HEK293 (cell line): ENCODE measurements around the gene SEMA3A.

ENCODE experiments used
- CTCF ChIA-PET: fragments of 350-600 bp; formaldehyde crosslinking; extraction: SDS; loops from one replicate; lab custom pipeline; 2021; ENCODE audit warnings: antibody characterized with exemption; lab: Yijun Ruan, JAX
- POLR2A ChIA-PET: fragments of 300-600 bp; formaldehyde crosslinking; extraction: SDS; loops from one replicate; lab custom pipeline; 2020; ENCODE audit warnings: antibody characterized with exemption, inconsistent platforms; lab: Yijun Ruan, JAX
- H3K27ac ChIP-seq: fragments of 200-500 bp; sonication (Bioruptor generic); 2 replicates; pipeline ENCODE4 v1.5.1; 2014; ENCODE audit warnings: low read depth, low read length, control low read depth, inconsistent platforms; ENCODE audit errors: extremely low read depth
- H3K36me3 ChIP-seq, 2 experiments: fragments of 200-500 bp in 1 of 2; sonication (Bioruptor generic) in 1 of 2; 1 replicate in 1 of 2; 2 replicates in 1 of 2; pipeline ENCODE4 v1.5.1; 2014 to 2017; ENCODE audit warnings: inconsistent platforms in 2 of 2, low read length in 2 of 2; ENCODE audit not compliant: control insufficient read depth in 2 of 2, insufficient read depth in 1 of 2
- H3K4me1 ChIP-seq: fragments of 200-500 bp; sonication (Bioruptor generic); 2 replicates; pipeline ENCODE4 v1.5.1; 2014; ENCODE audit warnings: mild to moderate bottlenecking, low read length, inconsistent platforms; ENCODE audit not compliant: control insufficient read depth, insufficient read depth
- H3K4me3 ChIP-seq: 2 replicates; pipeline ENCODE4 v1.5.1; 2011; ENCODE audit warnings: low read depth, mild to moderate bottlenecking, control low read depth, low read length, moderate library complexity
- H3K9me3 ChIP-seq: fragments of 200-500 bp; sonication (Bioruptor generic); 2 replicates; pipeline ENCODE4 v1.5.1; 2014; ENCODE audit warnings: low read depth, low read length, inconsistent platforms; ENCODE audit not compliant: control insufficient read depth, insufficient read depth
- FEZF1 ChIP-seq: fragments of 450-650 bp; formaldehyde crosslinking; IDR thresholded peaks from 2 replicates; pipeline ENCODE4 v1.5.1; 2016; ENCODE audit warnings: missing biosample characterization, missing genetic modification characterization
- KLF10 ChIP-seq: fragments of 450-650 bp; IDR thresholded peaks from 2 replicates; pipeline ENCODE4 v1.5.1; 2018; ENCODE audit warnings: missing biosample characterization, mild to moderate bottlenecking, missing genetic modification characterization
- KLF17 ChIP-seq: fragments of 450-650 bp; formaldehyde crosslinking; IDR thresholded peaks from 2 replicates; pipeline ENCODE4 v1.5.1; 2016; ENCODE audit warnings: missing biosample characterization, missing genetic modification characterization
- MYNN ChIP-seq: fragments of 450-650 bp; formaldehyde crosslinking; IDR thresholded peaks from 2 replicates; pipeline ENCODE4 v1.5.1; 2016; ENCODE audit warnings: missing biosample characterization, missing genetic modification characterization, borderline replicate concordance
- PRDM4 ChIP-seq: fragments of 450-650 bp; formaldehyde crosslinking; IDR thresholded peaks from 2 replicates; pipeline ENCODE4 v1.5.1; 2017; ENCODE audit warnings: missing biosample characterization, missing genetic modification characterization
- REPIN1 ChIP-seq: fragments of 450-650 bp; formaldehyde crosslinking; IDR thresholded peaks from 2 replicates; pipeline ENCODE4 v1.5.1; 2017; ENCODE audit warnings: missing biosample characterization, missing genetic modification characterization, low read depth
- YY2 ChIP-seq: fragments of 450-650 bp; formaldehyde crosslinking; IDR thresholded peaks from 2 replicates; pipeline ENCODE4 v1.5.1; 2016; ENCODE audit warnings: missing biosample characterization, missing genetic modification characterization
- ZBTB21 ChIP-seq: fragments of 450-650 bp; formaldehyde crosslinking; IDR thresholded peaks from 2 replicates; pipeline ENCODE4 v1.5.1; 2017; ENCODE audit warnings: missing biosample characterization, missing genetic modification characterization
- ZFP37 ChIP-seq: fragments of 450-650 bp; formaldehyde crosslinking; IDR thresholded peaks from 2 replicates; pipeline ENCODE4 v1.5.1; 2016; ENCODE audit warnings: missing biosample characterization, missing genetic modification characterization
- ZIC2 ChIP-seq: fragments of 450-650 bp; formaldehyde crosslinking; IDR thresholded peaks from 2 replicates; pipeline ENCODE4 v1.5.1; 2016; ENCODE audit warnings: missing biosample characterization, missing genetic modification characterization
- ZNF133 ChIP-seq: fragments of 450-650 bp; formaldehyde crosslinking; IDR thresholded peaks from 2 replicates; pipeline ENCODE4 v1.5.1; 2016; ENCODE audit warnings: missing biosample characterization, missing genetic modification characterization
- ZNF146 ChIP-seq: fragments of 450-650 bp; formaldehyde crosslinking; IDR thresholded peaks from 2 replicates; pipeline ENCODE4 v1.5.1; 2016; ENCODE audit warnings: missing biosample characterization, missing genetic modification characterization
- ZNF175 ChIP-seq: fragments of 450-650 bp; formaldehyde crosslinking; IDR thresholded peaks from 2 replicates; pipeline ENCODE4 v1.5.1; 2016; ENCODE audit warnings: missing biosample characterization, missing genetic modification characterization
- ZNF19 ChIP-seq: fragments of 450-650 bp; formaldehyde crosslinking; IDR thresholded peaks from 2 replicates; pipeline ENCODE4; 2016; ENCODE audit warnings: missing biosample characterization, missing genetic modification characterization, low read depth
- ZNF223 ChIP-seq: fragments of 450-650 bp; formaldehyde crosslinking; IDR thresholded peaks from 2 replicates; pipeline ENCODE4 v1.5.1; 2016; ENCODE audit warnings: missing biosample characterization, missing genetic modification characterization
- ZNF266 ChIP-seq: fragments of 450-650 bp; formaldehyde crosslinking; IDR thresholded peaks from 2 replicates; pipeline ENCODE4 v1.5.1; 2016; ENCODE audit warnings: missing biosample characterization, missing genetic modification characterization, low read depth
- ZNF302 ChIP-seq: fragments of 450-650 bp; formaldehyde crosslinking; IDR thresholded peaks from 2 replicates; pipeline ENCODE4 v1.5.1; 2016; ENCODE audit warnings: missing biosample characterization, missing genetic modification characterization, low read depth
- ZNF350 ChIP-seq: fragments of 450-650 bp; formaldehyde crosslinking; IDR thresholded peaks from 2 replicates; pipeline ENCODE4 v1.5.0; 2017; ENCODE audit warnings: missing biosample characterization, mild to moderate bottlenecking, missing genetic modification characterization
- ZNF391 ChIP-seq: fragments of 450-650 bp; formaldehyde crosslinking; IDR thresholded peaks from 2 replicates; pipeline ENCODE4 v1.5.1; 2016; ENCODE audit warnings: low read depth, missing biosample characterization, missing genetic modification characterization, borderline replicate concordance
- ZNF433 ChIP-seq: fragments of 450-650 bp; formaldehyde crosslinking; IDR thresholded peaks from 2 replicates; pipeline ENCODE4 v1.5.1; 2016; ENCODE audit warnings: missing biosample characterization, missing genetic modification characterization, low read depth
- ZNF449 ChIP-seq: fragments of 450-650 bp; formaldehyde crosslinking; IDR thresholded peaks from 2 replicates; pipeline ENCODE4 v1.5.1; 2017; ENCODE audit warnings: missing biosample characterization, mild to moderate bottlenecking, missing genetic modification characterization, moderate library complexity
- ZNF488 ChIP-seq: fragments of 450-650 bp; formaldehyde crosslinking; IDR thresholded peaks from 2 replicates; pipeline ENCODE4 v1.5.1; 2016; ENCODE audit warnings: missing biosample characterization, missing genetic modification characterization
- ZNF544 ChIP-seq: fragments of 450-650 bp; formaldehyde crosslinking; IDR thresholded peaks from 2 replicates; pipeline ENCODE4 v1.5.0; 2017; ENCODE audit warnings: missing biosample characterization, missing genetic modification characterization
- ZNF548 ChIP-seq: fragments of 450-650 bp; formaldehyde crosslinking; IDR thresholded peaks from 2 replicates; pipeline ENCODE4 v1.5.1; 2016; ENCODE audit warnings: missing biosample characterization, missing genetic modification characterization
- ZNF571 ChIP-seq: fragments of 450-650 bp; formaldehyde crosslinking; IDR thresholded peaks from 2 replicates; pipeline ENCODE4 v1.5.0; 2017; ENCODE audit warnings: missing biosample characterization, missing genetic modification characterization
- ZNF624 ChIP-seq: fragments of 450-650 bp; formaldehyde crosslinking; IDR thresholded peaks from 2 replicates; pipeline ENCODE4 v1.5.1; 2017; ENCODE audit warnings: missing biosample characterization, missing genetic modification characterization
- ZNF645 ChIP-seq: fragments of 450-650 bp; formaldehyde crosslinking; IDR thresholded peaks from 2 replicates; pipeline ENCODE4; 2016; ENCODE audit warnings: missing biosample characterization, missing genetic modification characterization
- ZNF654 ChIP-seq: fragments of 450-650 bp; formaldehyde crosslinking; IDR thresholded peaks from 2 replicates; pipeline ENCODE4 v1.5.1; 2016; ENCODE audit warnings: low read depth, missing biosample characterization, missing genetic modification characterization
- ZNF660 ChIP-seq: fragments of 450-650 bp; IDR thresholded peaks from 2 replicates; pipeline ENCODE4 v1.5.1; 2018; ENCODE audit warnings: missing biosample characterization, mild to moderate bottlenecking, missing genetic modification characterization
- ZNF692 ChIP-seq: fragments of 450-650 bp; formaldehyde crosslinking; IDR thresholded peaks from 2 replicates; pipeline ENCODE4 v1.5.1; 2016; ENCODE audit warnings: missing biosample characterization, missing genetic modification characterization

SEMA3A gene

GRCh38 chr7:83957333-83957732 is 237.3 kb downstream of the SEMA3A start:
- no peak for TF ChIP-seq ZNF266 (tag by site-specific recombination)
- TF ChIP-seq YY2: no peak
- no peak for TF ChIP-seq ZNF692 (tag by site-specific recombination)
- TF ChIP-seq ZNF624 (tag by site-specific recombination): no peak
- no peak for TF ChIP-seq ZNF660
- TF ChIP-seq ZNF19: no peak
- no peak for TF ChIP-seq PRDM4 (tag by site-specific recombination)
- no peak for TF ChIP-seq ZNF544
- no peak for TF ChIP-seq ZNF571 (tag by site-specific recombination)
- no peak for TF ChIP-seq KLF17
- TF ChIP-seq ZNF548: no peak
- TF ChIP-seq ZNF449 (tag by site-specific recombination): no peak
- TF ChIP-seq ZNF654 (tag by site-specific recombination): no peak
- no peak for TF ChIP-seq ZNF223 (tag by site-specific recombination)
- no peak for TF ChIP-seq ZNF391
- no peak for TF ChIP-seq ZNF175
- no peak for TF ChIP-seq ZNF433 (tag by site-specific recombination)
- no peak for TF ChIP-seq ZFP37 (tag by site-specific recombination)
- no peak for TF ChIP-seq ZNF133 (tag by site-specific recombination)
- peaks cover 0 to 3% of the 10 kb centered on the region in 2 experiments; a peak in 1 of 3 replicates for H3K36me3 ChIP-seq
- POLR2A ChIA-PET: interaction anchor here (1.0 kb wide), 1 partner anchor 10 kb away, joined by 3 read pairs; no protein-coding TSS in a partner anchor
- no peaks in the 10 kb centered on the region for H3K4me1 ChIP-seq
- no peaks in the 10 kb centered on the region for H3K9me3 ChIP-seq
- CTCF ChIA-PET: interaction anchor here (0.5 to 3.8 kb wide), 4 partner anchors 10 to 1872 kb away, joined by 3 to 25 read pairs (median 6); no protein-coding TSS in a partner anchor
- H3K4me3 ChIP-seq: no peak overlapping the region
- H3K27ac ChIP-seq: no peak overlapping the region

- POLR2A ChIA-PET: no interaction called here
- Histone ChIP-seq H3K36me3 (no peaks in the 10 kb centered on the region), H3K4me3 (no peak overlapping the region), H3K4me1 (no peaks in the 10 kb centered on the region), H3K27ac (no peak overlapping the region), H3K9me3 (no peaks in the 10 kb centered on the region)
- TF ChIP-seq KLF10 (tag by site-specific recombination) (no peak), MYNN (tag by site-specific recombination) (no peak), ZIC2 (no peak), ZNF302 (no peak), ZNF146 (tag by site-specific recombination) (no peak), REPIN1 (tag by site-specific recombination) (no peak), FEZF1 (tag by site-specific recombination) (no peak), ZBTB21 (tag by site-specific recombination) (no peak), ZNF645 (no peak), ZNF350 (tag by site-specific recombination) (no peak), ZNF488 (tag by site-specific recombination) (no peak)
- CTCF ChIA-PET: interaction anchor here (1.8 to 3.8 kb wide), 2 partner anchors 8 to 20 kb away, joined by 9 to 25 read pairs; no protein-coding TSS in a partner anchor
Observed at GRCh38 chr7:83956104-83956503, 238.5 kb downstream of the SEMA3A start.
